NT2/D1 (cell line): ENCODE data around the gene AIFM3.

Experiments
- SUZ12 ChIP-seq: IDR thresholded peaks from 2 replicates; pipeline ENCODE4 v1.6.1; 2011; ENCODE audit not compliant: insufficient read length, insufficient read depth; ENCODE audit errors: extremely low read depth
- ZNF274 ChIP-seq: IDR thresholded peaks from 2 replicates; pipeline ENCODE4 v1.6.1; 2011; ENCODE audit warnings: mild to moderate bottlenecking, low read depth, low read length

DNA sequence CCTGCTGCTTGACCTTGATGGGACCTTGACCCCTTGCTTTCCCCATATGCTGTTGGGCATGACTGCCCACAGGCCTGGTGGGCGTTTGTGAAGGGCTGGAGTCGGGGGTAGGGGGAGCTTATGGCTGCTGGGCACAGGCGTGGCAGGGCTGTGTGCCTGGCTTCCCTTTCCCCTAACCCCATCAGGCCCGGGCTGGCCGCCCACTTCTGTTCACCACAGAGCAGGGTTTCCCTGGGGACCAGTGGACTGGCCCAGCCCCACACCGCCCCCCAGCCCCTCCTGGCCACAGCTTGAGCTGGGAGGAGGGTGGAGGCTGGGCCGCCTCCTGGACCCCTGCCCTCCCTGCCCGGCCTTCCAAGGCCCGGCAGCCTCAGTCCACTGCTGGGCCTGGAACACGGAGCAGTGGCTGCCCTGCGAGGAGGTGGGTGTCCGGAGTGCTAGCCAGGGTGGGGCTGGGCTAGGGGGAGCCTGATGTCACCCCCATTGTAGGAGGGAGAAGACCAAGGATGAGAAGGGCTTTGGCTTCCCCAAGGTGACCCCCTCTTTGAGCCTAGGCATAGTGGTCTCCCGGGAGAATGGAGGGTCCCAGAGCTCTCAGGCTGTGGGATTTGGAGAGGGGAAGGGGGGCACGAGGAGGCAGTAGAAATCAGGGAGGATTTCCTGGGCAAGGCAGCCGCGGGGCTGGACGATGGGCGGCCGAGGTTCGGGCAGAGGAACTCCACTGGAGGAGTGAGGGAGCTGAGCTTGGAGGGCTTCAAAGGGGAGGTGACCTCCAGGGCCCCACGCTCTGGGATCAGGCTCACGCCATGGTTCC, at the start of gene AIFM3:
- TF ChIP-seq ZNF274 (no peak), SUZ12 (no peak)
